GM08714 (cell line): ENCODE data around the gene SMCO1.
A peak's percentile ranks its signal among the peaks of the same experiment; 100 is the strongest.

ENCODE experiments used
- H3K4me3 ChIP-seq: fragments of 200-500 bp; sonication (Bioruptor generic); 2 replicates; pipeline ENCODE4 v1.5.1; 2014; ENCODE audit warnings: mild to moderate bottlenecking, low read length, inconsistent platforms
- ZNF274 ChIP-seq: IDR thresholded peaks from 2 replicates; pipeline ENCODE4 v1.6.1; 2012; ENCODE audit warnings: mild to moderate bottlenecking, low read depth, low read length

The SMCO1 gene

GRCh38 chr3:196506687-196507086, 8.5 kb downstream of the SMCO1 start:
- no peak for TF ChIP-seq ZNF274
- no peak overlapping the region for H3K4me3 ChIP-seq

GRCh38 chr3:196504556-196504955, 10.6 kb downstream of the SMCO1 start:
- no peak for TF ChIP-seq ZNF274
- no peak overlapping the region for H3K4me3 ChIP-seq

- peak overlapping the region; percentile 30; the same call in 1 of the 2 replicates for H3K4me3 ChIP-seq
Measured at GRCh38 chr3:196504077-196504398, 11.1 kb downstream of the SMCO1 start.

GRCh38 chr3:196503196-196504076, 11.7 kb downstream of the SMCO1 start, which contains the start of gene RNF168:
Gene RNF168 (minus strand): TSS chr3:196503768. CDS start chr3:196503173, 595 bp downstream.
- no peak for TF ChIP-seq ZNF274
- H3K4me3 ChIP-seq = peak within 1 kb of the TSS; percentile 93

- no peak for TF ChIP-seq ZNF274
- H3K4me3 ChIP-seq = peak overlapping the region; percentile 93
Measured at GRCh38 chr3:196502775-196503195, 12.4 kb downstream of the SMCO1 start.

GRCh38 chr3:196501316-196502044, 13.7 kb downstream of the SMCO1 start:
- peak overlapping the region; percentile 93 for H3K4me3 ChIP-seq

GRCh38 chr3:196499807-196500524, 15.2 kb downstream of the SMCO1 start:
- TF ChIP-seq ZNF274 = no peak
- peak overlapping the region; percentile 93 for H3K4me3 ChIP-seq

More at GRCh38 chr3:196501316-196502044, 13.7 kb downstream of the SMCO1 start:
- no peak for TF ChIP-seq ZNF274

GRCh38 chr3:196499061-196499460, 16.1 kb downstream of the SMCO1 start:
- no peak overlapping the region for H3K4me3 ChIP-seq
- TF ChIP-seq ZNF274 = no peak

- TF ChIP-seq ZNF274 = no peak
- no peak overlapping the region for H3K4me3 ChIP-seq
Measured at GRCh38 chr3:196498297-196498696, 16.8 kb downstream of the SMCO1 start.

- no peak for TF ChIP-seq ZNF274
- H3K4me3 ChIP-seq = no peak overlapping the region
Measured at GRCh38 chr3:196496183-196496582, 19.0 kb downstream of the SMCO1 start.

GRCh38 chr3:196493292-196493691, 21.9 kb downstream of the SMCO1 start:
- no peak for TF ChIP-seq ZNF274
- no peak overlapping the region for H3K4me3 ChIP-seq

GRCh38 chr3:196492080-196492479, 23.1 kb downstream of the SMCO1 start:
- TF ChIP-seq ZNF274 = no peak
- H3K4me3 ChIP-seq = no peak overlapping the region

GRCh38 chr3:196489747-196490146, 25.4 kb downstream of the SMCO1 start:
- TF ChIP-seq ZNF274 = no peak
- no peak overlapping the region for H3K4me3 ChIP-seq

GRCh38 chr3:196486263-196486662, 28.9 kb downstream of the SMCO1 start:
- TF ChIP-seq ZNF274 = no peak
- no peak overlapping the region for H3K4me3 ChIP-seq

GRCh38 chr3:196477678-196478077, 37.5 kb downstream of the SMCO1 start:
- no peak for TF ChIP-seq ZNF274
- no peak overlapping the region for H3K4me3 ChIP-seq
